K562 (cell line): ENCODE data around the gene RPL34. TPM values are rescaled to one million over a fixed set of nuclear protein-coding genes. Genes with fewer than 3 reads are reported as not detected.

Experiments
- polyA plus RNA-seq, 8 experiments: library from polyadenylated mRNA; depleted of rRNA in 4 of 8; stranded (reverse) in 5 of 8; unstranded in 3 of 8; fragments of >200 nt; fragmentation: Nextera tagmentation in 2 of 8; fragmentation: Illumina TruSeq in 1 of 8; extraction: Ambion mirVana in 2 of 8; extraction: Trizol in 1 of 8; gene quantifications; 2 replicates each; pipeline versions ENCODE4 v1.2.1 to v1.2.3, GENCODE V29; 2011 to 2014; ENCODE audit warnings: inconsistent platforms in 1 of 8, missing spikeins in 1 of 8
- total RNA-seq, 7 experiments: library from RNA; depleted of rRNA in 6 of 7; stranded (reverse); fragments of >200 nt in 6 of 7; fragmentation: Illumina TruSeq in 2 of 7; extraction: Trizol in 2 of 7; gene quantifications; 2 replicates each; pipeline versions ENCODE4 v1.2.1 to v1.2.3, GENCODE V29; 2011 to 2021; ENCODE audit warnings: low replicate concordance in 1 of 7
- TF ChIP-seq, protein P1 (sequence below): fragments of 450-650 bp; IDR thresholded peaks from 2 replicates; pipeline ENCODE4 v1.6.1; 2016; ENCODE audit warnings: mild to moderate bottlenecking, moderate library complexity
- TF ChIP-seq, protein P2 (sequence below): sonication (generic); formaldehyde crosslinking; IDR thresholded peaks from 2 replicates; pipeline ENCODE4 v1.9.0; 2022; ENCODE audit warnings: mild to moderate bottlenecking, missing genetic modification reagents

RPL34 gene
- total and polyA plus RNA-seq, 9 of the 15 experiments (the other 6 are each of a cell fraction or from before 2014, with no cell fraction given), result 1,612 to 4,502 (median 2,593) TPM

GRCh38 chr4:108619372-108620100, 840 bp upstream of the RPL34 start (continued):
- TF ChIP-seq, protein P1, sequence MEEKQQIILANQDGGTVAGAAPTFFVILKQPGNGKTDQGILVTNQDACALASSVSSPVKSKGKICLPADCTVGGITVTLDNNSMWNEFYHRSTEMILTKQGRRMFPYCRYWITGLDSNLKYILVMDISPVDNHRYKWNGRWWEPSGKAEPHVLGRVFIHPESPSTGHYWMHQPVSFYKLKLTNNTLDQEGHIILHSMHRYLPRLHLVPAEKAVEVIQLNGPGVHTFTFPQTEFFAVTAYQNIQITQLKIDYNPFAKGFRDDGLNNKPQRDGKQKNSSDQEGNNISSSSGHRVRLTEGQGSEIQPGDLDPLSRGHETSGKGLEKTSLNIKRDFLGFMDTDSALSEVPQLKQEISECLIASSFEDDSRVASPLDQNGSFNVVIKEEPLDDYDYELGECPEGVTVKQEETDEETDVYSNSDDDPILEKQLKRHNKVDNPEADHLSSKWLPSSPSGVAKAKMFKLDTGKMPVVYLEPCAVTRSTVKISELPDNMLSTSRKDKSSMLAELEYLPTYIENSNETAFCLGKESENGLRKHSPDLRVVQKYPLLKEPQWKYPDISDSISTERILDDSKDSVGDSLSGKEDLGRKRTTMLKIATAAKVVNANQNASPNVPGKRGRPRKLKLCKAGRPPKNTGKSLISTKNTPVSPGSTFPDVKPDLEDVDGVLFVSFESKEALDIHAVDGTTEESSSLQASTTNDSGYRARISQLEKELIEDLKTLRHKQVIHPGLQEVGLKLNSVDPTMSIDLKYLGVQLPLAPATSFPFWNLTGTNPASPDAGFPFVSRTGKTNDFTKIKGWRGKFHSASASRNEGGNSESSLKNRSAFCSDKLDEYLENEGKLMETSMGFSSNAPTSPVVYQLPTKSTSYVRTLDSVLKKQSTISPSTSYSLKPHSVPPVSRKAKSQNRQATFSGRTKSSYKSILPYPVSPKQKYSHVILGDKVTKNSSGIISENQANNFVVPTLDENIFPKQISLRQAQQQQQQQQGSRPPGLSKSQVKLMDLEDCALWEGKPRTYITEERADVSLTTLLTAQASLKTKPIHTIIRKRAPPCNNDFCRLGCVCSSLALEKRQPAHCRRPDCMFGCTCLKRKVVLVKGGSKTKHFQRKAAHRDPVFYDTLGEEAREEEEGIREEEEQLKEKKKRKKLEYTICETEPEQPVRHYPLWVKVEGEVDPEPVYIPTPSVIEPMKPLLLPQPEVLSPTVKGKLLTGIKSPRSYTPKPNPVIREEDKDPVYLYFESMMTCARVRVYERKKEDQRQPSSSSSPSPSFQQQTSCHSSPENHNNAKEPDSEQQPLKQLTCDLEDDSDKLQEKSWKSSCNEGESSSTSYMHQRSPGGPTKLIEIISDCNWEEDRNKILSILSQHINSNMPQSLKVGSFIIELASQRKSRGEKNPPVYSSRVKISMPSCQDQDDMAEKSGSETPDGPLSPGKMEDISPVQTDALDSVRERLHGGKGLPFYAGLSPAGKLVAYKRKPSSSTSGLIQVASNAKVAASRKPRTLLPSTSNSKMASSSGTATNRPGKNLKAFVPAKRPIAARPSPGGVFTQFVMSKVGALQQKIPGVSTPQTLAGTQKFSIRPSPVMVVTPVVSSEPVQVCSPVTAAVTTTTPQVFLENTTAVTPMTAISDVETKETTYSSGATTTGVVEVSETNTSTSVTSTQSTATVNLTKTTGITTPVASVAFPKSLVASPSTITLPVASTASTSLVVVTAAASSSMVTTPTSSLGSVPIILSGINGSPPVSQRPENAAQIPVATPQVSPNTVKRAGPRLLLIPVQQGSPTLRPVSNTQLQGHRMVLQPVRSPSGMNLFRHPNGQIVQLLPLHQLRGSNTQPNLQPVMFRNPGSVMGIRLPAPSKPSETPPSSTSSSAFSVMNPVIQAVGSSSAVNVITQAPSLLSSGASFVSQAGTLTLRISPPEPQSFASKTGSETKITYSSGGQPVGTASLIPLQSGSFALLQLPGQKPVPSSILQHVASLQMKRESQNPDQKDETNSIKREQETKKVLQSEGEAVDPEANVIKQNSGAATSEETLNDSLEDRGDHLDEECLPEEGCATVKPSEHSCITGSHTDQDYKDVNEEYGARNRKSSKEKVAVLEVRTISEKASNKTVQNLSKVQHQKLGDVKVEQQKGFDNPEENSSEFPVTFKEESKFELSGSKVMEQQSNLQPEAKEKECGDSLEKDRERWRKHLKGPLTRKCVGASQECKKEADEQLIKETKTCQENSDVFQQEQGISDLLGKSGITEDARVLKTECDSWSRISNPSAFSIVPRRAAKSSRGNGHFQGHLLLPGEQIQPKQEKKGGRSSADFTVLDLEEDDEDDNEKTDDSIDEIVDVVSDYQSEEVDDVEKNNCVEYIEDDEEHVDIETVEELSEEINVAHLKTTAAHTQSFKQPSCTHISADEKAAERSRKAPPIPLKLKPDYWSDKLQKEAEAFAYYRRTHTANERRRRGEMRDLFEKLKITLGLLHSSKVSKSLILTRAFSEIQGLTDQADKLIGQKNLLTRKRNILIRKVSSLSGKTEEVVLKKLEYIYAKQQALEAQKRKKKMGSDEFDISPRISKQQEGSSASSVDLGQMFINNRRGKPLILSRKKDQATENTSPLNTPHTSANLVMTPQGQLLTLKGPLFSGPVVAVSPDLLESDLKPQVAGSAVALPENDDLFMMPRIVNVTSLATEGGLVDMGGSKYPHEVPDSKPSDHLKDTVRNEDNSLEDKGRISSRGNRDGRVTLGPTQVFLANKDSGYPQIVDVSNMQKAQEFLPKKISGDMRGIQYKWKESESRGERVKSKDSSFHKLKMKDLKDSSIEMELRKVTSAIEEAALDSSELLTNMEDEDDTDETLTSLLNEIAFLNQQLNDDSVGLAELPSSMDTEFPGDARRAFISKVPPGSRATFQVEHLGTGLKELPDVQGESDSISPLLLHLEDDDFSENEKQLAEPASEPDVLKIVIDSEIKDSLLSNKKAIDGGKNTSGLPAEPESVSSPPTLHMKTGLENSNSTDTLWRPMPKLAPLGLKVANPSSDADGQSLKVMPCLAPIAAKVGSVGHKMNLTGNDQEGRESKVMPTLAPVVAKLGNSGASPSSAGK, result peak; percentile 67
- TF ChIP-seq, protein P2, sequence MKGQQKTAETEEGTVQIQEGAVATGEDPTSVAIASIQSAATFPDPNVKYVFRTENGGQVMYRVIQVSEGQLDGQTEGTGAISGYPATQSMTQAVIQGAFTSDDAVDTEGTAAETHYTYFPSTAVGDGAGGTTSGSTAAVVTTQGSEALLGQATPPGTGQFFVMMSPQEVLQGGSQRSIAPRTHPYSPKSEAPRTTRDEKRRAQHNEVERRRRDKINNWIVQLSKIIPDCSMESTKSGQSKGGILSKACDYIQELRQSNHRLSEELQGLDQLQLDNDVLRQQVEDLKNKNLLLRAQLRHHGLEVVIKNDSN (CRISPR knock-in tag), result 0 out of 2 replicates have a peak, but pooled peaks have one; percentile 23
